ENCODE measurements around the gene GNG8.

GNG8 gene

DNA sequence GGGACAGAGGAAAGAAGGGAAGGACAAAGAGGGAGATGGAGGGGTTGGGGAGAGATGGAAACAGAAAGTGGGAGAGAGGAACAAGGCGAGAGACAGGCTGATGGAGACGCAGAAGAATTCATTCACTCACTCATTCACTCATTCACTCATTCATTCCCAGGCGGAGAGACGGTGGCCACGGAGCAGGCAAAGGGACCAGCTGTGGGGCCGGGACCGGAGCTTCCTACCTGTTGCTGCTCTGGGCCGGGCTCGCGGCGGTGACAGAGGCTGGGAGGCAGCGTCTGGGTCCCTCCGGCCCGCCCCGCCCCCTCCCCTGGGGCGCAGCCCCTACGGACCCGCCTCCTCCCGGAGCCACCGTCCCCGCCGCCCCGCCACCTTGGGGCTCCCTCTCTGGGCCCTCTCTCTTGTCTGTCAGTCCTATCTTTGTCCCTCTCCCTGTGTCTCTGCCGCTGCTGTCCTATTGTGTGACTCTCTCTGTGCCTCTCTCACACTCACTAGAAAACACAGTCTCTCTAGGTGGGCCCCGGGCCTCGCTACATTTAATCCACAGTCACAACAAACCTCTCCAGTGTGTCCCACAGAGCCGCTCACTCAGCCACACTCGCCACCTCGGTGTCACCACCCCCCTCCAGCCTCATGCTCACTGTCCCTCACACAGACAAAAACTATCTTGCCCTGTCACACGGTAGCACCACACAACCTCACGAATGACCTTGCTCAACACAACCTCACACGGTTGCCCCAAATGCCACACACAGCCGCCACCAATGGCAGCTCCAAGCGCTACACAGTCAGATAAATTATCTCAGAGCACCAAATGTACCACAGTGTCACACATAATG lies at the start of gene GNG8:
Gene GNG8, minus strand, starts transcription at position 283 of the 842 bp plus-strand sequence. CDS start 1,520 bp downstream, outside the sequence.
- DNase-seq: no peak

DNA sequence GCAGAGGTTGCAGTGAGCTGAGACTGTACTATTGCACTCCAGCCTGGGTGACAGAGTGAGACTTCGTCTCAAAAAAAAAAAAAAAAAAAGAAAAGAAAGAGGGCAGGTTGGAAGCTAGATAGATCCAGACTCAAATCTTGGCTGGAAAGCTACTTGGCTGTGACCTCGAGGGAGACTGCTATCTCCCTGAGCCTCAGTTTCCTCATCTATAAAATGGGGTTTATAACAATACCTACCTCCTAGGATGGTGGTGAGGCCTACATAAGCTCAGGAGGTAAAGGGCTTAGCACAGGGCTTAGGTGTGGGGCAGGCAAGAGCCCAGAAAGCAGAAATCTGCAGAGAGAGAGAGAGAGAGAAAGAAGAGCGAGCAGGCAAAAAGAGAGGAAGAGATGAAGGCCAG lies 49.2 kb upstream of the GNG8 start:
- no peak for DNase-seq

DNA sequence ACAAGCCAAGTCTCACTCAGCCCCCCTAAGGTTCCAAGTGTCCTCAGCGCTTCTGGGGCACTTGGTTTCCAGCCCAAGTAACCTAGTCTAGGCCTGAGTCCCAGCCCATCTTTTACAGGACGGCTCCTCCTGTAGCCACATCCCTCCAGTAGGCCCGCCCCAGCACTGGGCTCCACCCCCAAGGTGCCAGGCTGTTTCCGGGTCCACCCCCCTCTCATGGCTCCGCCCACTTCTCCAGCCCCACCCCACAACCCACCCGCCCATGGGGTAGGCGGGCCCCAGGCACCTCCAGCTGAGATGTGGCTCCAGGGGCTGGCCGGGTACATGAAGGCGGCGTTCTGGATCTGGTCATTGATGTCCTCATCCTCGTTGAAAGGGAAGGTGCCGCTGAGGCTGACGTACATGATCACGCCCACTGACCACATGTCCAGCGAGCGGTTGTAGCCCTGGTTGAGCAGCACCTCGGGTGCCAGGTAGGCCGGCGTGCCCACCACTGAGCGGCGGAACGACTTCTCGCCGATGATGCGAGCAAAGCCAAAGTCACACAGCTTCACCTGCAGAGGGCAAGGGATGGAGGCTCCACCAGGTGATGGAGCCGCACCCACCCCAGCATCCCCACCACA lies 42.2 kb upstream of the GNG8 start:
- no peak for DNase-seq

DNA sequence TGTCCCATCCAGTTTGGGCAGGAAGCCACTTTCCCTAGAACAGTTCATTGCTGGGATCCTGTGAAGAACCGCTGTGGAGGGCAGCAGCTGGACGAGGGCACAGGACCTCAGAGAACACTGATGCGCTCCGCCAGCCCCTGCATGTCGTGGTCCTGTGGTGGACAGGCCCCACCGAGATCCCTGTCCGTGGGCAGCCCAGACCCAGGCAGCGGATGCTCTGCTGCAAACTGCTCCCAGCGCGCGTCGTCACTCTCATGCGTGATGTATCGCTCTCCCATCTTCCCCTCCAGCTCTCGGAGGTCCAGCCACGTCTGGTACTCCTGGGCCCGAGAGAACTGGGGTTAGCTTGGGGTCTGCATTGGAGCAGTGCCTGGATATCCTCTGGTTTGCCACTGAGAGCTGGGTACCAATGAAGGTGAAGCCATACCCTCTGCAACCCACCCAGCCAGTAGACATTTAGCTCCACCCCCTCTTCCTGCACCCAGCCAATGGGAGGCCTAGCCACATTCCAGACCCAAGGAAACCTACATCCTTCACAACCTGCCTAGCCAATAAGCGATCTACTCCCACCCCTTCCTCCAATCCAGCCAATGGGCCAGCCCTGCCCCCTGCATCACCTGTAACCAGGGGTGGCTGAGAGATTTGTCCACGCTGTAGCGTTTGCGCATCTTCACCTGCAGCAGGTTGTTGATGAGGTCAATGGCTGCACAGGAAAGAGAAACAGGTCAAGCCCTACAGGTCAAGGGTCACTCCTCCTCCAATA lies 38.6 kb upstream of the GNG8 start:
- no peak for DNase-seq

DNA sequence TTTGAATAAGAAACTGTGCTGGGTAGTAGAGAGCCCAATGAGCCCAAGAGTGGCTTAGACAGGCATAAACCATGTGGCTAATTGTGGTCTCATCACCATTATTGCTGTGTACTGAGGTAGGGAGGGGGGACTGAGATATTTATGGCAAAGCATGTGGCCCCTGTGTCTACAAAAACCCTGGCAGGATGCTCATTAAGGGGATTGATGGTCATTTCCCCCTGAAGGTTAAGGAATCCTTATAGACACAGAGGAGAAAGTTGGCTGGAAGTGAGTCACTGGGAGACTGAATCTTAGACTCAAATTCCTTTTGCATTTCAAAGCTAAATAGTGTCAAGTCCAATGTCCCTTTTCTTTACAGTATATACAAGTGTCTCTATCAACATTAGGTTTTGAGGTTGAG lies 34.8 kb upstream of the GNG8 start:
- DNase-seq: no peak

DNA sequence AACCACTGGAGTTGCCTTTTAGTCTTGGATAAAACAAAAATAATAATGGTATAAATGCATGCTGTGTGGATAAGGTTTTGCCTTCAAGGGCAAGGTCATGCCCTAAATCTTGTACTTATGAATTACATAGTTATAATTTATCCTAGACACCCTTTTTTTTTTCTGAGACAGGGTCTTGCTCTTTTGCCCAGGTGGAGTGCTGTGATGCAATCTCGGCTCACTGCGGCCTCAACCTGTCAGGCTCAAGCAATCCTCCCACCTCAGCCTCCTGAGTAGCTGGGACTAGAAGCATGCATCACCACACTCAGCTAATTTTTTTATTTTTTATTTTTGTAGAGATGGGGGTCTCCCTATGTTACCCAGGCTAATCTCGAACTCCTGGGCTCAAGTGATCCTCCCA lies 32.7 kb upstream of the GNG8 start:
- DNase-seq: no peak

DNA sequence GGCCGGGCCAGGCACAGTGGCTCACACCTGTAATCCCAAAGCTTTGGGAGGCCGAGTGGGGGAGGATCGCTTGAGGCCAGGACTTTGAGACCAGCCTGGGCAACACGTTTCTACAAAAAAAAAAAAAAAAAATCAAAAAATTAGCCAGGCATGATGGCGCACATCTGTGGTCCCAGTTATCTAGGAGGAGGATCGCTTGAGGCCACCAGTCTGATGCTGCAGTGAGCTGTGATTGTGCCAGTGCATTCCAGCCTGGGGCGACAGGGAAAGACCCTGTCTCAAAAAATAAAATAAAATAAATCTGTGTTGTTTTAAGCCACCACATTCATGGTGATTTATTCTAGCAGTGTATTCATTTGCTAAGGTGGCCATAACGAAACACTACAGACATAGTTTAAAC lies 29.1 kb upstream of the GNG8 start:
- no peak for DNase-seq

DNA sequence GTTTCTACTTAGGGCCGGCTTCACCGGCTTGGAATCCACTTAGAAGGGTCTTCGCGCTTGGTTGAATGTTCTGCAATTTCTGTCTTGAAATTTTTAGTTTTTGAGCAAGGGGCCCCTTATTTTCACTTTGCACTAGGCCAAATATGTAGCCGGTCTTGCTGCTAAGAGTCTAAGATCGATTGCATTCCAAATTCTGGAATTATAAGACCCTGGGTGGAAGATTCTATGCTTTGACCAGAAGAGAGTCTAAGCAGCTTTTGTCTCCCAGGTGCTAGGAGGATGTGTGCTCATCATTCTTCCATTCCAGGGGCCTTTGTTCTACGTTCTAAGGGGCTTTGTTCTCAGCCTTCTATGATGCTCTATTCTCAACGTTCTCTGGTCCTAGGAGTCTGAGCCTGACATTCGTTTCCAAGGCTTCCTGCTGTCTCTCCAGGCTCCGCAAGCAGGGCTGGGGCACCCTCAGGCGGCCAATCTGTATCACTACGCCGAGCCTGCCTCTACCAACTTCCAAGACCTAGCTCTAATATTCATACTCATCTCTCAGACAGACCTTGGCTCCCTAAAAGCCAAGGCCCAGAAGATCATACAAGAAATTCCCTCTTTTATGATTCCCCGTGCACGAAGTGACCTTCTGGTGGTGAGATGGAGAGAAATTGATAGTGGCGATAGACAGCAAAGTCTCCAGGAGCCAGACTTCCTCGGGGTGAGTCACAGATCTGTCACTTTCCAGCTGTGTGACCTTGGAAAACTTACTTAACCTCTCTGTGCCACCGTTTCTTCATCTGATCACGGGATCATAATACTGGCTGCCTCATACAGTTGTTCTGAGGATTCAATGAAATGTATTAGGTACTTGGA lies 26.0 kb upstream of the GNG8 start:
- DNase-seq: peak; percentile 79

DNA sequence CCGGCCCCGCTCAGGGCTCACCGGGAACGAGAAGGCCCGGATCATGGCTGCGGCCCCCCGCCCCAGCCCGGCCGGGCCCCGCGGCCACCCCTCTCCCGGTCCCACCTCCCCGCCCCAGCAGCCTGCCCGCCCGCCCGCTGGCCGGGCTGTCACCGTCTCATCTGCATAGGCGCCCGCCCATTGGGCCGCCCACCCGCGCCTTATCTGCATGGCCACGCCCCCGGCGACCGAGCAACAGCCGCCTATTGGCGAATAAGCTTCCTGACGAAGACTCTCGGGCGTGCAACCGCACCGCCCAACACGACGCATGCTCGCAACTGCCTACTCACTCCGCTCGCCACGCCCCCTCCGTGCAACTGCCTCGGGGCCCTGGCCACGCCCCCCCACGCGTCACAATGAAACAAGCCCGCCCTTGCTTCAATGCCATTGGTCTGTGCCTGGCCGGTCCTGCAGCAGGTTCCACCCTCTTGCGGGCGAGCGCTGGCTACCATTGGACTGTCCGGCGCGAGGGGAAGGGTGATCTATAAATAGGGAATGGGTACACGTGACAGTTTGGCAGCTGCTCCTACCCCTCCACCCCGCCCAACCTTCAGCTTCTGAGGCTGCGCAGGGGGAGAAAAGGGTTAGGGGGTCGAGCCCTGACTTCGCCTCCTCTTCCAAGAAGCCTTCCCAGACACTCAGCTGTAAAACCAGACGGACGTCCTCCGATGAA lies 25.2 kb upstream of the GNG8 start, which contains the start of gene DACT3:
Gene DACT3, minus strand, starts transcription at position 163 of the 712 bp plus-strand sequence. Its CDS starts 118 bp downstream, at position 45.
- DNase-seq: peak; percentile 100

DNA sequence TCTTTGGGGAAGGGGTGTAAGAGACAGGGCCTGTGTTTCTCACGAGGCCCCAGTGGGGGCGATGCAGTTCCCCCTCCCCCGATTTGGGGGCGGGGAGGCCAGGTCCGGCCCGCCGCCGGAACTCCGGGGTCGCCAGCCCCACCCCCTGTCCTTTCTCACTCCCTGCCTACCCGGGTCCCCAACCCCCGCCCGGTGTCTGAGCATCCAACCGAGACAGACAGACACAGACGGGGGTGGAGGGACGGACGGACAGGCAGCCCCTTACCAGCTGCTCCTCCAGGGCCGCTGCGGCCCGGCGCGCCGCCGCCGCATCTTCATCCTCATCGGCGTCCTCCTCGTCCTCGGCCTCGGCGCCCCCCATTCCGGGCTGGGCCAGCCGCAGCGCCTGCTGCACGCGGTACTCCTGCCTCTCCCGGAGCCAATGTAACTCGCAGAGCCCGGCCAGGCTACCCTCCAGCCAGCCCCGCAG lies 24.6 kb upstream of the GNG8 start:
- DNase-seq: no peak

DNA sequence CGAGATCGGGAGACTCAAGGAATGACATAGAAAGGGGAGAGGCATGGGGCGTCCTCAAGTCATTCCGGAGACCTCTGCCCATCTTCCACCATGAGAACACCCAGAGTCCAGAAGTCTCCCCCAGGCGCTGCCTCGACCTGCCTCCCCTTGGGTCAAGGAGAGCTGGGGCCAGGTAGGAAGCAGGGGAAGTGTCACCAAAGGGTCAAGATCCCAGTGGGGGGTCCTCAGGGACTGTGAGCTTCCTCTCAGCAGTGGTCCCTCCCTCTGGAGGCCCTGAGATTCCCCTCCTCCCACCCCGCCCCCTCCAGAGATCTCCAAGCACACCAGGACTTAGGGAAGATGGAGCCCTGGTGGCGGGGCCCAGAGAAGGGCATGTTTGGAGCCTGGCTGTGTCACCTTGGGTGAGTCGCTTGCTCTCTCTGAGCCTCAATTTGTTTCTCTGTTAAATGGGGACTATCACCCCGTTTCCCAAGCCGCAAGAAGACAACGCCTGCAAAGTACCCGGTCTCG lies 24.1 kb upstream of the GNG8 start:
- no peak for DNase-seq

DNA sequence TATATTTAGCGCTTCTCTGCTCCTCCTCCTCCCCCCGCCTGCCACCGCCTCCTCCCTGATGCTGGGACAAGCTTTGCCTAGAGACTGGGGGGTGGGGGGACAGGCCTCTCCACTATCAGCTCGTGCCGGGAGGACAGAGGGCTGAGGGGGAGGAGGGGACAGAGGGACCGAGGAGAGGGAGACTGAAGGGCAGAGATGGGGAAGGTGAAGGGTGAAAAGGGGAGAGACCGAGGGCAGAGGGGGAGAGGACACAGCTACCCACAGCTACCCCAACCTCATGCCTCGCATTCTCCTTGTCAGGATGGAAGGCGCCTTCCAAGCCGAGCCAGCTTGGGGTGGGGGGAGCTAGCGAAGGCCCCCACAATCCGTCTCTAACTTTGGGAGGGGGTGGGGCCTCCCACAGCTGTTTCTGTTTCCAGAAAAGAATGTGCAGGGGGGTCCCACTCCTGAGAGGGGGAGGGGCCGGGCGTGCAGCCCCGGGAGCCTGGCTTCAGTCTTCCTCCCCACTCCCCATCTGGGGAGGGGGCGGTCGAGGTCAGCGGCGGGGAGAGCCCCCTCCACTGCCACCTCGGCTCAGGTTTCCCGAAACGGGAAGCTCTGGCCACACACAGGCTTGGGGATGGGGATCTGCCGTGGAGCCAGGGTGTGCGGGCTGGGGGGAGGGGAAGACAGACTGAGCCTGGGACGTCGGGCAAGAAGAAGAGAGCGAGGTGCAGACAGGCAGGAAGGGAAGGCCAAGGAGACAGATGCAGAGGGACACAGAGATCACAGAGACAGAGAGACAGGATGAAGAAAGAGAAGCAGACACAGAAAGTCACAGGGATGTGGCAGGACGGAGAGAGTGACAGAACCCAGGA lies 23.4 kb upstream of the GNG8 start:
- no peak for DNase-seq

DNA sequence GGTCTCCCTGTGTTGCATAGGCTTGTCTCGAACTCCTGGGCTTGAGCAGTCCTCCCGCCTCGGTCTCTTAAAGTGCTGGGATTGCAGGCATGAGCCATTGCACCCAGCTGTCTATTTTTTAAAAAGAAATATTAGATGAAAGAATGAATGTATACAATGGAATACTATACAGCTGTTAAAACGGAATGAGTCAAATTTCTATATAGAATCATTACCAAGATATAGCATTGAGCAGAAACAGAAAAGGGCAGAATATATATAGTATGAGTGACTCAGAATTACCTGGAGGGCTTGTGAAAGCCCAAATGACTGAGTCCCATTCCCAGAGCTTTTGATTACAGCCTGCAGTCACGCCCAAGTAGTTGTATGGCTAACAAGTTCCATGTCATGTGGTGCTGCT lies 20.5 kb upstream of the GNG8 start:
- DNase-seq: no peak

DNA sequence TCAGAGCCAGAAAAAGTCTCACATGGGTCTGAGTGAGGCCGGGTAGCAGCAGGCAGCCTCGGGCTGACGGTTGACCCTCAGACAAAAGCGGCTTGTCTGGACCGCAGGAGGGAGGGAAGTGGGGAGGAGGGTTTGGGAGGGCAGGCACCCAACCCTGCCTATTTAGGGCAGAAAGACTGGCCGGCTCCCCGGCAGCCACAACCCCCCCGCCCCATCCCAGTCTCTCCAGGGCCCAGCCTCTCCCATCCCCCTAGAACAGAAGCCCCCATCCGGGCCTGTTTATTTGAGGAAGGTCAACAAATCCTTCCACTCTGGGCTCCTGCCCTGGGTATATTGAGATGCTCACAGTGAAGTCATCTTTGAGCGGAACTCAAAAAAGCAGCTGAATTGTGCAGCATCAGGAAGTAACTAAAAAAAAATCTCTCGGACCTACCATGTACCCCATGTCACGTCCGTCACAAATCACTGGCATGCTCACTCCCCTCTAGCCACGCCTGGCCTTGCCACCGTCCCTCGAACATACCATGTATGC lies 18.7 kb upstream of the GNG8 start:
- no peak for DNase-seq

DNA sequence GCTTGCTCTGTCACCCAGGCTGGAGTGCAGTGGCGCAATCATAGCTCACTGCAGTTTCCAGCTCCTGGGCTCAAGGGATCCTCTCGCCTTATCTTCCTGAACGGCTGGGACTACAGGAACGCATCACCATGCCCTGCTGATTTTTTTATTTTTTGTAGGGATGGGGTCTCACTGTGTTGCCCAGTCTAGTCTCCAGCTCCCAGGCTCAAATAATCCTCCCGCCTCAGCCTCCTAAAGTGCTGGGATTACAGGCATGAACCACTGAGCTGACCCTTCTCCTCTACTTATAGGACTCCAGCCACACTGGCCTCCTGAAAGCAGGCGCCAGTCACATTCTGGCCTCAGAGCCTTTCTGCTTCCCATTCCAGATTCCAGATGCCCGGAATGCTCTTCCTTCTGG lies 14.4 kb upstream of the GNG8 start:
- no peak for DNase-seq

DNA sequence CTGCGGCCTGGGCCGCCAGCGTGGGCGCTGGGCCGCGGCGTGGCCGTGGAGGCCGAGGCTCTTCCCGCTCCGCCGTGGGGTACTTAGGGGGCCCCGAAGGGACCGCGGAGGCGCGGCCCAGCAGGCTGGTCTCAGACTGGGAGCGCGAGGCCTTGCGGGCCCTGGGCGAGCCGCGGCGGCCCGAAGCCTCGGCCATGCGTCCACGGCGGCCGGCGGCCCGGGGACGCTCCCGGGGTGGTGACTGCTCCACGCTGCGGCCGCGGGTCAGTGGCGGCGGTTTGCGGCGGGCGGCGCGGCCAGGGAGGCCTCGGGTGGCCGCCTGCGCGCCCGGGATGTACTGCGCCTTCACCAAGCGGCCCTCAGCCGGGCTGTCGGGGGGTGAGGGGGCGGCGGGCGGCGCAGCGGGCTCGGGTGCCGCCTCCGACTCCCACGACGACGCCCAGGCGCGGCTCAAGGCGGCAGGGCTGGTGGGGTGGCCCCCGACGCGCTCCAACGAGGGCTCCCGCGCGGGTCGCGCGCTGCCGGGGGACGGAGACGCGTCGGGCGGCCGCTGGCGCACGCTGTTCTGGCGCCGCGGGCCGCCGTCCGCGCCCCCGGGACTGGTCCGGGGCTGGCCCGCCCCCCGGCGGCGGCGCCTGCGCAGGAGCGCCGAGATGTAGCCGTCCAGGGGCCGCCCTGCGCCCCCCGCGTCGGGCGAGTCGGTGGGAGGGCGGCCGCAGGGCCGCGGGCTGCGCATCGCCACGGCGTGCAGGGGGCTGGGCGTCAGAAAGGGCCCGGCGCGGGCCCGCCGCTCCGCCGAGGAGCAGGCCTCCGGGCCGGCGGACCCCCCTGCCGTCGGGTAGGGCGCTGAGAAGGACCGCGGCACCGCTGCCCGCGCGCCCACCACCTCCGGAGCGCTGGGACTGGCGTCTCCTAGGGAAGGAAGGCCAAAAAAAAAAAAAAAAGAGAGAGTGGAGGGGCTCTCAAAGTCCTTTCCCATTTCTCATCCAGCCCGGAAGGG lies 13.3 kb upstream of the GNG8 start:
- no peak for DNase-seq

DNA sequence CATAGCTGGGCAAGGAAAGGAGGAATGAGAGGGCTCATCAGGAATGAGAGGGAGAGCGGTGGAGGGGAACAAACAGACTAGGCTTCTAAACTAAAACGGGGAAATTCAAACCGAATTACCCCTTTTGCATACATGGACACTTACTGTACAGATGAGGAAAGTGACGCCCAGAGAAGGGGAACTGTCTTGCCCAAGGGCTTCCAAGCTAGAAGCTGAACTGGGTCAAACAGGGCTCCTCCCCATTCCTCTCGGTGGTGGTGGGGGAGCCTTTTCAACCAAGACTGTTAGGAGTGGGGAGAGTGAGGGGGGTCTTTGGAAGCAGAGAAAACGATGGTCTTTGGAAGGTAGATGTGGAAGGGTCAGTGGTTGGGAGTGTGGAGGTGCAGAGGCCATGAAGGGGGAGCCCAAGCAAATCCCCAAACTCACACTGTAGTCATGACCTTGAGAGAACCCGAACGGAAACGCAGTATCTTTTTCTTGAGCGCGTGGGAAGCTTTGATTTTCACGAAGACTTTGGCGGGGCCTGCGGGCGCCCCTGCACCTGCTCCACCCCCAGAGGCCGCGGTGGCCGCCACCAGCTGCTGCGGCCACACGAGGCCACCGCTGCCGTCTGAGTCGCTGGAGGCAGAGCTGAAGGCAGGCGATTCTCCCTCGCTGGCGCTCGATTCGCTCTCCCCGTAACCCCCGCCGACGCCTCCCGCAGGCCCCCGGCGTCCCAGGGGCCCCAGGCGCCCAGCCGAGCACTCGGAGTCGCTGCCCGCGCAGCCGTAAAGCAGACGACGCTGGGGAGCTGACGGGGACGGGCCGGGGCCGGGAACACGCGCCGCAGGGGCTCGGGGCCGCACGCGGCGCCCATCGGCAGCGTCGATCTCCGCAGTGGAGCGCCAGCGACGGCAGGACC lies 12.3 kb upstream of the GNG8 start:
- no peak for DNase-seq

DNA sequence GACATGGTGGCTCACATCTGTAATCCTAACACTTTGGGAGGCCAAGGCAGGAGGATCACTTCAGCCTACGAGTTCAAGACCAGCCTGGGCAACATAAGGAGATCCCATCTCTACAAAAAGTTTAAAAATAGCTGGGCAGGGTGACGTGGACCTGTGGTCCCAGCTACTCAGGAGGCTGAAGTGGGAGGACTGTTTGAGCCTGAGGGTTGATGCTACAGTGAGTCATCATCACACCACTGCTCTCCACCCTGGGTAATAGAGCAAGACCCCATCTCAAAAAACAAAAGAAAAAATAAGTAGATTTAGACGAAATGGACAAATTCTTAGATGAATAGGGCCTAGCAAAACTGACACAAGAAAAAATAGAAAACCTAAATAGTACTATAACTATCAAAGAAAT lies 10.4 kb upstream of the GNG8 start:
- no peak for DNase-seq

Measured in NCI-H1105 (cell line).